HepG2 (cell line): ENCODE measurements around the gene SLC12A5. TPM values are rescaled to one million over a fixed set of nuclear protein-coding genes. Genes with fewer than 3 reads are reported as not detected.

ENCODE experiments used
- CHCHD3 ChIP-seq: sonication (generic); formaldehyde crosslinking; IDR thresholded peaks from 2 replicates; pipeline ENCODE4 v1.8.0; 2022; ENCODE audit warnings: mild to moderate bottlenecking, missing genetic modification reagents, moderate library complexity
- HOXD1 ChIP-seq: sonication (generic); formaldehyde crosslinking; IDR thresholded peaks from 2 replicates; pipeline ENCODE4 v1.5.0; 2020; ENCODE audit warnings: missing genetic modification reagents
- JARID2 ChIP-seq: sonication (generic); formaldehyde crosslinking; IDR thresholded peaks from 2 replicates; pipeline ENCODE4 v1.8.1; 2023; ENCODE audit warnings: missing genetic modification reagents, inconsistent platforms; ENCODE audit not compliant: insufficient replicate concordance
- NPAS2 ChIP-seq: sonication (generic); formaldehyde crosslinking; IDR thresholded peaks from 2 replicates; pipeline ENCODE4 v1.8.0; 2022; ENCODE audit warnings: mild to moderate bottlenecking, missing genetic modification reagents, borderline replicate concordance
- SETDB1 ChIP-seq: sonication (generic); formaldehyde crosslinking; IDR thresholded peaks from 2 replicates; pipeline ENCODE4 v1.5.1; 2020; ENCODE audit warnings: missing genetic modification reagents, mild to moderate bottlenecking, borderline replicate concordance
- SP4 ChIP-seq: sonication (generic); formaldehyde crosslinking; IDR thresholded peaks from 2 replicates; pipeline ENCODE4 v1.8.1; 2023; ENCODE audit warnings: mild to moderate bottlenecking, missing genetic modification reagents
- ZBTB21 ChIP-seq: sonication (generic); formaldehyde crosslinking; IDR thresholded peaks from 2 replicates; pipeline ENCODE4 v1.4.0; 2020; ENCODE audit warnings: missing genetic modification reagents
- ZBTB39 ChIP-seq: sonication (generic); formaldehyde crosslinking; IDR thresholded peaks from 2 replicates; pipeline ENCODE4 v1.5.0; 2020; ENCODE audit warnings: missing genetic modification reagents
- ZEB1 ChIP-seq: IDR thresholded peaks from 2 replicates; pipeline ENCODE4 v1.6.1; 2012; ENCODE audit warnings: mild to moderate bottlenecking, low read depth, inconsistent platforms; ENCODE audit not compliant: insufficient replicate concordance
- ZFP1 ChIP-seq: IDR thresholded peaks from 2 replicates; pipeline ENCODE4 v1.6.1; 2016
- ZNF281 ChIP-seq: sonication (generic); formaldehyde crosslinking; IDR thresholded peaks from 2 replicates; pipeline ENCODE4 v1.4.0; 2020; ENCODE audit warnings: missing genetic modification reagents, borderline replicate concordance
- ZNF34 ChIP-seq: sonication (generic); formaldehyde crosslinking; IDR thresholded peaks from 2 replicates; pipeline ENCODE4 v1.4.0; 2020; ENCODE audit warnings: mild to moderate bottlenecking, missing genetic modification reagents, borderline replicate concordance
- ZNF557 ChIP-seq: sonication (generic); formaldehyde crosslinking; IDR thresholded peaks from 2 replicates; pipeline ENCODE4 v1.4.0; 2020; ENCODE audit warnings: missing genetic modification reagents
- ZNF788 ChIP-seq: sonication (generic); formaldehyde crosslinking; IDR thresholded peaks from 2 replicates; pipeline ENCODE4 v1.5.0; 2020; ENCODE audit warnings: mild to moderate bottlenecking, missing genetic modification reagents, borderline replicate concordance
- ZNF891 ChIP-seq: sonication (generic); formaldehyde crosslinking; IDR thresholded peaks from 2 replicates; pipeline ENCODE4 v1.5.0; 2020; ENCODE audit warnings: mild to moderate bottlenecking, missing genetic modification reagents
- polyA plus RNA-seq, 8 experiments: library from polyadenylated mRNA; depleted of rRNA in 3 of 8; stranded (reverse) in 7 of 8; unstranded in 1 of 8; fragments of >200 nt; fragmentation: Illumina TruSeq in 4 of 8; extraction: Trizol in 4 of 8; gene quantifications; 2 replicates each; pipeline versions ENCODE4 v1.2.1 to v1.2.3, GENCODE V29; 2011 to 2016; ENCODE audit warnings: low read depth in 4 of 8, missing spikeins in 1 of 8, mixed read lengths in 1 of 8; ENCODE audit not compliant: insufficient read depth in 1 of 8
- total RNA-seq, 5 experiments: library from RNA; depleted of rRNA; stranded (reverse); fragments of >200 nt; fragmentation: Illumina TruSeq; extraction: Trizol; gene quantifications; 2 replicates each; pipeline ENCODE4 v1.2.3, GENCODE V29; 2016; ENCODE audit warnings: low read depth in 1 of 5
- TF ChIP-seq, protein P1 (sequence below): sonication (generic); formaldehyde crosslinking; IDR thresholded peaks from 2 replicates; pipeline ENCODE4 v1.4.0; 2020; ENCODE audit warnings: mild to moderate bottlenecking, missing genetic modification reagents
- TF ChIP-seq, protein P2 (sequence below): sonication (generic); formaldehyde crosslinking; IDR thresholded peaks from 2 replicates; pipeline ENCODE4 v1.4.0; 2020; ENCODE audit warnings: missing genetic modification reagents
- TF ChIP-seq, protein P3 (sequence below): sonication (generic); formaldehyde crosslinking; IDR thresholded peaks from 2 replicates; pipeline ENCODE4 v1.4.0; 2020; ENCODE audit warnings: mild to moderate bottlenecking, missing genetic modification reagents, borderline replicate concordance

SLC12A5 gene
- total and polyA plus RNA-seq, 2 of the 13 experiments (the other 11 are each of a cell fraction or from before 2014, with no cell fraction given): 4.3 to 5.4 TPM

GRCh38 chr20:46040902-46041535, 12.0 kb downstream of the SLC12A5 start (continued):
- TF ChIP-seq, protein P1, sequence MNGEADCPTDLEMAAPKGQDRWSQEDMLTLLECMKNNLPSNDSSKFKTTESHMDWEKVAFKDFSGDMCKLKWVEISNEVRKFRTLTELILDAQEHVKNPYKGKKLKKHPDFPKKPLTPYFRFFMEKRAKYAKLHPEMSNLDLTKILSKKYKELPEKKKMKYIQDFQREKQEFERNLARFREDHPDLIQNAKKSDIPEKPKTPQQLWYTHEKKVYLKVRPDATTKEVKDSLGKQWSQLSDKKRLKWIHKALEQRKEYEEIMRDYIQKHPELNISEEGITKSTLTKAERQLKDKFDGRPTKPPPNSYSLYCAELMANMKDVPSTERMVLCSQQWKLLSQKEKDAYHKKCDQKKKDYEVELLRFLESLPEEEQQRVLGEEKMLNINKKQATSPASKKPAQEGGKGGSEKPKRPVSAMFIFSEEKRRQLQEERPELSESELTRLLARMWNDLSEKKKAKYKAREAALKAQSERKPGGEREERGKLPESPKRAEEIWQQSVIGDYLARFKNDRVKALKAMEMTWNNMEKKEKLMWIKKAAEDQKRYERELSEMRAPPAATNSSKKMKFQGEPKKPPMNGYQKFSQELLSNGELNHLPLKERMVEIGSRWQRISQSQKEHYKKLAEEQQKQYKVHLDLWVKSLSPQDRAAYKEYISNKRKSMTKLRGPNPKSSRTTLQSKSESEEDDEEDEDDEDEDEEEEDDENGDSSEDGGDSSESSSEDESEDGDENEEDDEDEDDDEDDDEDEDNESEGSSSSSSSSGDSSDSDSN (CRISPR knock-in tag): no peak
- peak; percentile 79 for TF ChIP-seq ZNF281 (CRISPR knock-in tag)
- TF ChIP-seq NPAS2 (CRISPR knock-in tag): no peak
- TF ChIP-seq ZNF557: peak; percentile 99
- TF ChIP-seq ZNF788: peak; percentile 46; the same call in 1 of the 2 replicates
- no peak for TF ChIP-seq SETDB1 (CRISPR knock-in tag)
- peak; percentile 94 for TF ChIP-seq HOXD1 (CRISPR knock-in tag)
- TF ChIP-seq SP4: no peak
- no peak for TF ChIP-seq ZNF34 (CRISPR knock-in tag)
- no peak for TF ChIP-seq ZBTB39
- TF ChIP-seq, protein P2, sequence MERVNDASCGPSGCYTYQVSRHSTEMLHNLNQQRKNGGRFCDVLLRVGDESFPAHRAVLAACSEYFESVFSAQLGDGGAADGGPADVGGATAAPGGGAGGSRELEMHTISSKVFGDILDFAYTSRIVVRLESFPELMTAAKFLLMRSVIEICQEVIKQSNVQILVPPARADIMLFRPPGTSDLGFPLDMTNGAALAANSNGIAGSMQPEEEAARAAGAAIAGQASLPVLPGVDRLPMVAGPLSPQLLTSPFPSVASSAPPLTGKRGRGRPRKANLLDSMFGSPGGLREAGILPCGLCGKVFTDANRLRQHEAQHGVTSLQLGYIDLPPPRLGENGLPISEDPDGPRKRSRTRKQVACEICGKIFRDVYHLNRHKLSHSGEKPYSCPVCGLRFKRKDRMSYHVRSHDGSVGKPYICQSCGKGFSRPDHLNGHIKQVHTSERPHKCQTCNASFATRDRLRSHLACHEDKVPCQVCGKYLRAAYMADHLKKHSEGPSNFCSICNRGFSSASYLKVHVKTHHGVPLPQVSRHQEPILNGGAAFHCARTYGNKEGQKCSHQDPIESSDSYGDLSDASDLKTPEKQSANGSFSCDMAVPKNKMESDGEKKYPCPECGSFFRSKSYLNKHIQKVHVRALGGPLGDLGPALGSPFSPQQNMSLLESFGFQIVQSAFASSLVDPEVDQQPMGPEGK (CRISPR knock-in tag): peak; percentile 85
- peak; percentile 90 for TF ChIP-seq JARID2 (CRISPR knock-in tag)
- peak; percentile 76; the same call in 1 of the 2 replicates for TF ChIP-seq ZBTB21 (CRISPR knock-in tag)
- peak; percentile 81; the same call in 1 of the 2 replicates for TF ChIP-seq ZNF891 (CRISPR knock-in tag)
- no peak for TF ChIP-seq CHCHD3 (CRISPR knock-in tag)
- TF ChIP-seq ZEB1: no peak
- TF ChIP-seq, protein P3, sequence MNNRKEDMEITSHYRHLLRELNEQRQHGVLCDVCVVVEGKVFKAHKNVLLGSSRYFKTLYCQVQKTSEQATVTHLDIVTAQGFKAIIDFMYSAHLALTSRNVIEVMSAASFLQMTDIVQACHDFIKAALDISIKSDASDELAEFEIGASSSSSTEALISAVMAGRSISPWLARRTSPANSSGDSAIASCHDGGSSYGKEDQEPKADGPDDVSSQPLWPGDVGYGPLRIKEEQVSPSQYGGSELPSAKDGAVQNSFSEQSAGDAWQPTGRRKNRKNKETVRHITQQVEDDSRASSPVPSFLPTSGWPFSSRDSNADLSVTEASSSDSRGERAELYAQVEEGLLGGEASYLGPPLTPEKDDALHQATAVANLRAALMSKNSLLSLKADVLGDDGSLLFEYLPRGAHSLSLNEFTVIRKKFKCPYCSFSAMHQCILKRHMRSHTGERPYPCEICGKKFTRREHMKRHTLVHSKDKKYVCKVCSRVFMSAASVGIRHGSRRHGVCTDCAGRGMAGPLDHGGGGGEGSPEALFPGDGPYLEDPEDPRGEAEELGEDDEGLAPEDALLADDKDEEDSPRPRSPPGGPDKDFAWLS: no peak
- peak; percentile 86; the same call in 1 of the 2 replicates for TF ChIP-seq ZFP1
